Endothelial cell of umbilical vein (primary cell): ENCODE measurements around the gene PLCD1.

ENCODE experiments used
- POLR2A ChIP-seq: IDR thresholded peaks from 2 replicates; pipeline ENCODE4 v1.6.1; 2012; ENCODE audit warnings: low read depth, mild to moderate bottlenecking, control low read depth, low read length
- TF ChIP-seq, protein P1 (sequence below), 2 donors: IDR thresholded peaks; 1 replicate in 1 of 2; 2 replicates in 1 of 2; pipeline ENCODE4 v1.5.1; 2011; ENCODE audit warnings: low read length in 2 of 2, mild to moderate bottlenecking in 2 of 2, moderate library complexity in 2 of 2, control low read depth in 1 of 2, inconsistent platforms in 1 of 2, low read depth in 1 of 2; ENCODE audit not compliant: insufficient read depth in 1 of 2; ENCODE audit errors: extremely low read depth in 1 of 2
- TF ChIP-seq, protein P2 (sequence below): IDR thresholded peaks from 2 replicates; pipeline ENCODE4 v1.6.1; 2011; ENCODE audit not compliant: insufficient read depth, insufficient read length

DNA sequence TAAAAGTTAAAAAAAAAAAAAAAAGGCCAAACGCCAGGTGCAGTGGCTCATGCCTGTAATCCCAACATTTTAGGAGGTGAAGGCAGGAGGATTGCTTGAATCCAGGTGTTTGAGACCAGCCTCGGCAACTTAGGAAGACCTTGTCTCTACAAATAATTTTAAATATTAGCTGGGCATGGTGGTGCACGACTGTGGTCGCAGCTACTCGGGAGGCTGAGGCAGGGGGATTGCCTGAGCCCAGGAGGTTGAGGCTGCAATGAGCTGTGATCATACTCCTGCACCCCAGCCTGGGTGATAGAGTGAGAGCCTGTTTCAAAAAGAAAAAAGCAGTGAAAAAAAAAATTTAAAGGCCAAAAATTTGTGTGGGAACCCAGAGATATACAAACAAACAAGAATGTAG is 6.8 kb upstream of the PLCD1 start:
- TF ChIP-seq, protein P1, sequence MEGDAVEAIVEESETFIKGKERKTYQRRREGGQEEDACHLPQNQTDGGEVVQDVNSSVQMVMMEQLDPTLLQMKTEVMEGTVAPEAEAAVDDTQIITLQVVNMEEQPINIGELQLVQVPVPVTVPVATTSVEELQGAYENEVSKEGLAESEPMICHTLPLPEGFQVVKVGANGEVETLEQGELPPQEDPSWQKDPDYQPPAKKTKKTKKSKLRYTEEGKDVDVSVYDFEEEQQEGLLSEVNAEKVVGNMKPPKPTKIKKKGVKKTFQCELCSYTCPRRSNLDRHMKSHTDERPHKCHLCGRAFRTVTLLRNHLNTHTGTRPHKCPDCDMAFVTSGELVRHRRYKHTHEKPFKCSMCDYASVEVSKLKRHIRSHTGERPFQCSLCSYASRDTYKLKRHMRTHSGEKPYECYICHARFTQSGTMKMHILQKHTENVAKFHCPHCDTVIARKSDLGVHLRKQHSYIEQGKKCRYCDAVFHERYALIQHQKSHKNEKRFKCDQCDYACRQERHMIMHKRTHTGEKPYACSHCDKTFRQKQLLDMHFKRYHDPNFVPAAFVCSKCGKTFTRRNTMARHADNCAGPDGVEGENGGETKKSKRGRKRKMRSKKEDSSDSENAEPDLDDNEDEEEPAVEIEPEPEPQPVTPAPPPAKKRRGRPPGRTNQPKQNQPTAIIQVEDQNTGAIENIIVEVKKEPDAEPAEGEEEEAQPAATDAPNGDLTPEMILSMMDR (IDR thresholded peaks at IDR 0.05; ENCODE audit: extremely low read depth in 1 of 2, insufficient read depth in 1 of 2, low read depth in 1 of 2, low read length in 2 of 2), result no peak
- no peak for TF ChIP-seq POLR2A
- TF ChIP-seq, protein P2, sequence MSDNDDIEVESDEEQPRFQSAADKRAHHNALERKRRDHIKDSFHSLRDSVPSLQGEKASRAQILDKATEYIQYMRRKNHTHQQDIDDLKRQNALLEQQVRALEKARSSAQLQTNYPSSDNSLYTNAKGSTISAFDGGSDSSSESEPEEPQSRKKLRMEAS, result no peak
